H9 (cell line): ENCODE measurements around the gene ALDH1A2. TPM values are rescaled to one million over a fixed set of nuclear protein-coding genes. Genes with fewer than 3 reads are reported as not detected.

Source experiments
- DNase-seq: peaks from one replicate; pipeline ENCODE4 v3.0.0-alpha.2; 2017
- H2AFZ ChIP-seq: one replicate; pipeline ENCODE4 v1.6.1; 2013; ENCODE audit warnings: mild to moderate bottlenecking, low read length, control low read depth, moderate library complexity
- H2AK5ac ChIP-seq: 2 replicates; pipeline ENCODE4 v1.6.1; 2013; ENCODE audit warnings: low read length, control low read depth, mixed read lengths; ENCODE audit not compliant: insufficient read length
- H2BK120ac ChIP-seq: one replicate; pipeline ENCODE4 v1.6.1; 2013; ENCODE audit warnings: low read depth, mild to moderate bottlenecking, low read length, control low read depth, inconsistent platforms; ENCODE audit not compliant: poor library complexity, severe bottlenecking
- H2BK12ac ChIP-seq: 2 replicates; pipeline ENCODE4 v1.6.1; 2013; ENCODE audit warnings: low read length, control low read depth, mixed read lengths, low read depth; ENCODE audit not compliant: insufficient read length
- H2BK15ac ChIP-seq: 2 replicates; pipeline ENCODE4 v1.6.1; 2013; ENCODE audit warnings: low read depth, low read length, control low read depth
- H2BK20ac ChIP-seq: one replicate; pipeline ENCODE4 v1.6.1; 2013; ENCODE audit warnings: low read depth, mild to moderate bottlenecking, low read length, control low read depth, inconsistent platforms; ENCODE audit not compliant: poor library complexity, severe bottlenecking
- H2BK5ac ChIP-seq: 2 replicates; pipeline ENCODE4 v1.6.1; 2013; ENCODE audit warnings: low read length, control low read depth, mixed read lengths; ENCODE audit not compliant: insufficient read length
- H3K14ac ChIP-seq: 2 replicates; pipeline ENCODE4 v1.6.1; 2013; ENCODE audit warnings: low read length, control low read depth; ENCODE audit not compliant: insufficient read depth
- H3K18ac ChIP-seq: 2 replicates; pipeline ENCODE4 v1.6.1; 2013; ENCODE audit warnings: low read depth, mild to moderate bottlenecking, mixed read lengths, low read length, control low read depth; ENCODE audit not compliant: insufficient read length
- H3K23ac ChIP-seq: 2 replicates; pipeline ENCODE4 v1.6.1; 2013; ENCODE audit warnings: low read length, control low read depth, mixed read lengths, low read depth; ENCODE audit not compliant: insufficient read length
- H3K23me2 ChIP-seq: 2 replicates; pipeline ENCODE4 v1.6.1; 2013; ENCODE audit warnings: low read depth, mild to moderate bottlenecking, mixed read lengths, low read length, control low read depth; ENCODE audit not compliant: insufficient read length, poor library complexity, severe bottlenecking
- H3K27ac ChIP-seq: 2 replicates; pipeline ENCODE4 v1.5.1; 2013; ENCODE audit warnings: low read length, control low read depth, mixed read lengths, low read depth; ENCODE audit not compliant: insufficient read length
- H3K27me3 ChIP-seq: 2 replicates; pipeline ENCODE4 v1.6.1; 2013; ENCODE audit warnings: low read length, control low read depth, inconsistent platforms; ENCODE audit not compliant: insufficient read depth
- H3K4ac ChIP-seq: 2 replicates; pipeline ENCODE4 v1.6.1; 2013; ENCODE audit warnings: low read depth, mild to moderate bottlenecking, control low read depth, inconsistent platforms, low read length, moderate library complexity
- H3K4me1 ChIP-seq: 2 replicates; pipeline ENCODE4 v1.6.1; 2013; ENCODE audit warnings: low read length, control low read depth, inconsistent platforms; ENCODE audit not compliant: insufficient read depth
- H3K4me2 ChIP-seq: 2 replicates; pipeline ENCODE4 v1.6.1; 2013; ENCODE audit warnings: low read length, control low read depth, mixed read lengths; ENCODE audit not compliant: insufficient read length, insufficient read depth
- H3K56ac ChIP-seq: 2 replicates; pipeline ENCODE4 v1.6.1; 2013; ENCODE audit warnings: low read depth, mild to moderate bottlenecking, mixed read lengths, low read length, control low read depth; ENCODE audit not compliant: insufficient read length
- H3K79me1 ChIP-seq: 2 replicates; pipeline ENCODE4 v1.6.1; 2013; ENCODE audit warnings: low read depth, mild to moderate bottlenecking, moderate library complexity, low read length, control low read depth, inconsistent platforms; ENCODE audit not compliant: insufficient read depth, poor library complexity, severe bottlenecking
- H3K79me2 ChIP-seq: 2 replicates; pipeline ENCODE4 v1.6.1; 2013; ENCODE audit warnings: low read length, control low read depth, inconsistent platforms; ENCODE audit not compliant: insufficient read depth
- H3K9ac ChIP-seq: 2 replicates; pipeline ENCODE4 v1.6.1; 2013; ENCODE audit warnings: low read length, control low read depth, mixed read lengths; ENCODE audit not compliant: insufficient read length; ENCODE audit errors: extremely low read depth
- H3K9me3 ChIP-seq: one replicate; pipeline ENCODE4 v1.6.1; 2013; ENCODE audit warnings: low read depth, low read length, inconsistent platforms; ENCODE audit not compliant: control insufficient read depth
- H3T11ph ChIP-seq: one replicate; pipeline ENCODE4 v1.6.1; 2013; ENCODE audit warnings: mild to moderate bottlenecking, low read length, control low read depth, inconsistent platforms
- H4K20me1 ChIP-seq: one replicate; pipeline ENCODE4 v1.6.1; 2013; ENCODE audit not compliant: control insufficient read depth, insufficient read length, insufficient read depth
- H4K5ac ChIP-seq: 2 replicates; pipeline ENCODE4 v1.6.1; 2013; ENCODE audit warnings: low read depth, mild to moderate bottlenecking, mixed read lengths, low read length, control low read depth; ENCODE audit not compliant: insufficient read length
- H4K8ac ChIP-seq: replicated peaks from 2 replicates; pipeline ENCODE4 v1.6.1; 2013; ENCODE audit warnings: low read length, control low read depth, mixed read lengths, low read depth; ENCODE audit not compliant: insufficient read length
- H4K91ac ChIP-seq: 2 replicates; pipeline ENCODE4 v1.6.1; 2013; ENCODE audit warnings: low read depth, mild to moderate bottlenecking, moderate library complexity, mixed read lengths, low read length, control low read depth; ENCODE audit not compliant: insufficient read length
- H3K27ac Mint-ChIP-seq, 3 experiments: 2 replicates in 2 of 3; 3 replicates in 1 of 3; pipeline ENCODE4 v1.8.0; 2020 to 2021; ENCODE audit warnings: mixed read lengths in 3 of 3, mild to moderate bottlenecking in 1 of 3, moderate library complexity in 1 of 3
- H3K27me3 Mint-ChIP-seq: 2 replicates; pipeline ENCODE4 v1.8.0; 2021; ENCODE audit warnings: low read depth, mild to moderate bottlenecking, moderate library complexity, mixed read lengths
- H3K36me3 Mint-ChIP-seq, 3 experiments: 2 replicates in 2 of 3; 3 replicates in 1 of 3; pipeline ENCODE4 v1.8.0; 2020 to 2021; ENCODE audit warnings: low read depth in 3 of 3, mixed read lengths in 3 of 3; ENCODE audit not compliant: insufficient read depth in 1 of 3
- H3K4me1 Mint-ChIP-seq, 2 experiments: 2 replicates each; pipeline ENCODE4 v1.8.0; 2020; ENCODE audit warnings: mixed read lengths in 2 of 2
- H3K4me3 Mint-ChIP-seq, 2 experiments: 2 replicates in 1 of 2; 3 replicates in 1 of 2; pipeline ENCODE4 v1.8.0; 2020 to 2021; ENCODE audit warnings: mild to moderate bottlenecking in 2 of 2, mixed read lengths in 2 of 2, moderate library complexity in 1 of 2
- H3K9me3 Mint-ChIP-seq, 2 experiments: 2 replicates in 1 of 2; 3 replicates in 1 of 2; pipeline ENCODE4 v1.8.0; 2020; ENCODE audit warnings: mild to moderate bottlenecking in 2 of 2, mixed read lengths in 2 of 2, moderate library complexity in 1 of 2
- WGBS: extraction: QIAGEN DNeasy Blood & Tissue Kit; methylation state at CpG from one replicate; pipeline ENCODE4 v1.1.7; 2013; ENCODE audit warnings: missing lambda C conversion rate, low lambda C conversion rate, mixed read lengths; ENCODE audit not compliant: insufficient read length; ENCODE audit errors: extremely low coverage; 5-methylcytosine and 5-hydroxymethylcytosine counted together
- total RNA-seq: library from RNA; stranded (reverse); gene quantifications from 2 replicates; pipeline ENCODE4 v1.2.1, GENCODE V29; 2021
- TF ChIP-seq, protein P1 (sequence below): fragments of 200-600 bp; sonication (generic); conservative IDR thresholded peaks from 3 replicates; pipeline ENCODE4 v1.8.0; 2021; ENCODE audit warnings: antibody characterized with exemption, mild to moderate bottlenecking

Gene ALDH1A2
- total RNA-seq, 1 experiment from 2014 or later: 0.72 TPM

DNA sequence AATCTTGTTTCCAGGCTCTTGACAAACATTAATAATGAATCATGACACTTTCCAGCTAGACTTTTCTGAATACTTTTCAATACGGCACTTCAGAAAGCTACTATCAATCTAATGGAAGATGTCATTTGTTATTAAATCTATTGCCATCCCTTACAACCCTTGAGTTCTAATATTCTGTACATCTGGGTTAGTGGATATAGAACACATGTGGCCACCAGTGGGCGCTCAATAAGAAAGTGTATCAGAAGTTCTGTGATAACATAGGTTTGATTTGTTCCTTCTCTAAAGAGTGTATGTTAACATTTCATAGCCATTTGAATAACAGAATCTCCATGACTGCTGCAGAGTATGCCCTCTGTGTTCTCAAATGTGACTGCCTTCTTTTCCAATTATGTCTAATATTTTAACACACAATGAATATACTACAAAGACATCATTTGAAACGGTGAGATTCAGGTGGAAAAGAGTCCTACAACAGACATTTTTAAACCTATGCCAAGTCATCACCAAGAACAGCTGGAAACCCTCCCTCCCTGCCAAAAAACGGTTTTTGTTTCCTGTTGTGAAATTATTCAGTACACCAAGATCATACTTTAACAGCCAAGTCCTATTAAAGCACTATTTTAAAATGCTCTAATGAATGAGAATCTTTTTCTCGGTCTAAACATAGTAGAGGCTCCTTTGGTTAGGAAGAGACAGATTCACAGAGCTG is 22.2 kb downstream of the ALDH1A2 start:
- H2BK15ac ChIP-seq: no peak overlapping the region
- no peak overlapping the region for H2BK5ac ChIP-seq
- H3K14ac ChIP-seq: no peak overlapping the region
- no peak overlapping the region for H2BK20ac ChIP-seq
- Mint-ChIP-seq H3K4me1 (peaks cover 18 to 22% of the 10 kb centered on the region in 2 experiments), H3K27me3 (peaks cover 46% of the 10 kb centered on the region), H3K27ac (no peak overlapping the region), H3K9me3 (peaks cover 0 to 7% of the 10 kb centered on the region in 2 experiments; a peak in 1 of 5 replicates), H3K4me3 (no peak overlapping the region), H3K36me3 (no peaks in the 10 kb centered on the region)
- no peak overlapping the region for H2BK12ac ChIP-seq
- no peaks in the 10 kb centered on the region for H3K79me2 ChIP-seq
- no peaks in the 10 kb centered on the region for H3K79me1 ChIP-seq
- H3T11ph ChIP-seq: no peak overlapping the region
- no peak for DNase-seq
- no peak overlapping the region for H2BK120ac ChIP-seq
- H3K56ac ChIP-seq: no peak overlapping the region
- H3K18ac ChIP-seq: no peak overlapping the region
- WGBS: no CpG with 5 or more reads among the region's 5 CpGs
- no peak overlapping the region for H3K9ac ChIP-seq
- no peaks in the 10 kb centered on the region for H4K20me1 ChIP-seq
- no peaks in the 10 kb centered on the region; the same call in 1 of the 2 replicates for H3K4me1 ChIP-seq
- no peak overlapping the region for H3K23ac ChIP-seq
- H4K5ac ChIP-seq: no peak overlapping the region
- no peak overlapping the region for H2AK5ac ChIP-seq
- no peak overlapping the region for H4K8ac ChIP-seq
- H3K4ac ChIP-seq: no peak overlapping the region
- H3K27ac ChIP-seq: no peak overlapping the region
- H3K9me3 ChIP-seq: no peaks in the 10 kb centered on the region
- no peaks in the 10 kb centered on the region for H3K23me2 ChIP-seq
- H2AFZ ChIP-seq: no peak overlapping the region
- TF ChIP-seq, protein P1, sequence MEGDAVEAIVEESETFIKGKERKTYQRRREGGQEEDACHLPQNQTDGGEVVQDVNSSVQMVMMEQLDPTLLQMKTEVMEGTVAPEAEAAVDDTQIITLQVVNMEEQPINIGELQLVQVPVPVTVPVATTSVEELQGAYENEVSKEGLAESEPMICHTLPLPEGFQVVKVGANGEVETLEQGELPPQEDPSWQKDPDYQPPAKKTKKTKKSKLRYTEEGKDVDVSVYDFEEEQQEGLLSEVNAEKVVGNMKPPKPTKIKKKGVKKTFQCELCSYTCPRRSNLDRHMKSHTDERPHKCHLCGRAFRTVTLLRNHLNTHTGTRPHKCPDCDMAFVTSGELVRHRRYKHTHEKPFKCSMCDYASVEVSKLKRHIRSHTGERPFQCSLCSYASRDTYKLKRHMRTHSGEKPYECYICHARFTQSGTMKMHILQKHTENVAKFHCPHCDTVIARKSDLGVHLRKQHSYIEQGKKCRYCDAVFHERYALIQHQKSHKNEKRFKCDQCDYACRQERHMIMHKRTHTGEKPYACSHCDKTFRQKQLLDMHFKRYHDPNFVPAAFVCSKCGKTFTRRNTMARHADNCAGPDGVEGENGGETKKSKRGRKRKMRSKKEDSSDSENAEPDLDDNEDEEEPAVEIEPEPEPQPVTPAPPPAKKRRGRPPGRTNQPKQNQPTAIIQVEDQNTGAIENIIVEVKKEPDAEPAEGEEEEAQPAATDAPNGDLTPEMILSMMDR: peak; percentile 75
- no peak overlapping the region for H3K4me2 ChIP-seq
- H3K27me3 ChIP-seq: no peaks in the 10 kb centered on the region
- no peak overlapping the region for H4K91ac ChIP-seq
